ENCODE results near the gene PDIA5. TPM values are rescaled to one million over a fixed set of nuclear protein-coding genes. Genes with fewer than 3 reads are reported as not detected.

PDIA5 gene
- total and polyA plus RNA-seq, 4 donors: 36.8 to 94.6 (median 63.3) TPM

GRCh38 chr3:123138839-123139444 lies 72.1 kb downstream of the PDIA5 start:
- no peak for DNase-seq (ENCODE audit: low spot score)
- WGBS: 81% methylated on average over 8 of the region's 8 CpGs
- Histone ChIP-seq H3K4me3 (ENCODE audit: low read depth in 1 of 3, low read length in 3 of 3) (no peak overlapping the region), H3K27me3 (ENCODE audit: control insufficient read depth in 4 of 4, insufficient read depth in 4 of 4, low read length in 3 of 4) (no peaks in the 10 kb centered on the region), H3K27ac (ENCODE audit: low read depth in 1 of 2, low read length in 2 of 2) (no peak overlapping the region), H3K9ac (ENCODE audit: low read depth in 1 of 2, low read length in 2 of 2) (no peak overlapping the region), H3K36me3 (ENCODE audit: control insufficient read depth in 4 of 4, insufficient read depth in 3 of 4, low read depth in 1 of 4, low read length in 3 of 4) (peaks cover 12 to 40% (median 25%) of the 10 kb centered on the region in 4 donors), H3K4me1 (ENCODE audit: control insufficient read depth in 4 of 4, insufficient read depth in 4 of 4, low read length in 3 of 4) (peaks cover 0 to 7% (median 0%) of the 10 kb centered on the region in 4 donors), H3K9me3 (ENCODE audit: control insufficient read depth in 4 of 4, low read length in 3 of 4) (no peaks in the 10 kb centered on the region)
- TF ChIP-seq RAD21 (IDR thresholded peaks at IDR 0.05) (no peak), NR2F2 (IDR thresholded peaks at IDR 0.05) (no peak), CTCF (IDR thresholded peaks at IDR 0.05; ENCODE audit: low read depth, low read length, missing input control) (no peak), YY1 (IDR thresholded peaks at IDR 0.05) (no peak), EGR1 (IDR thresholded peaks at IDR 0.05; ENCODE audit: low read depth in 2 of 2) (no peak), HNF4G (IDR thresholded peaks at IDR 0.05) (no peak), SP1 (IDR thresholded peaks at IDR 0.05) (no peak), RXRA (IDR thresholded peaks at IDR 0.05) (no peak), MAX (IDR thresholded peaks at IDR 0.05) (no peak), REST (IDR thresholded peaks at IDR 0.05) (no peak), FOXA2 (IDR thresholded peaks at IDR 0.05) (no peak), ZBTB33 (IDR thresholded peaks at IDR 0.05) (no peak), ATF3 (IDR thresholded peaks at IDR 0.05) (no peak), TAF1 (conservative IDR thresholded peaks at IDR 0.05) (no peak), GABPA (IDR thresholded peaks at IDR 0.05 in 1 of 2, conservative IDR thresholded peaks at IDR 0.05 in 1 of 2) (no peak), FOXA1 (IDR thresholded peaks at IDR 0.05) (no peak), JUND (IDR thresholded peaks at IDR 0.05) (no peak)
